CD4-positive, alpha-beta T cell (primary cell): ENCODE data around the gene ADA. TPM values are rescaled to one million over a fixed set of nuclear protein-coding genes. Genes with fewer than 3 reads are reported as not detected.

Experiments
- ATAC-seq: fragments of 200-7000 bp; cut with Tn5 transposase; one replicate; pipeline ENCODE4 v1.10.0; 2022; ENCODE audit warnings: mild to moderate bottlenecking; ENCODE audit not compliant: poor library complexity
- CTCF ChIA-PET: fragments of 350-600 bp; sonication (Branson Sonifier 250); formaldehyde crosslinking; loops from one replicate; lab custom pipeline; 2021; ENCODE audit warnings: antibody characterized with exemption, inconsistent platforms; lab: Charles Lee
- POLR2A ChIA-PET: fragments of 350-600 bp; sonication (Branson Sonifier 250); formaldehyde crosslinking; loops from one replicate; lab custom pipeline; 2021; ENCODE audit warnings: antibody characterized with exemption, inconsistent platforms; lab: Charles Lee
- DNase-seq, 14 experiments: peaks; one replicate each; pipeline ENCODE4 v3.0.0-alpha.2; 2013 to 2020; ENCODE audit warnings: mixed read lengths in 2 of 14
- H3K27ac ChIP-seq, 2 donors: one replicate each; pipeline versions ENCODE4 v1.5.1 to v1.7.0; 2013; ENCODE audit warnings: low read length in 2 of 2, low read depth in 1 of 2, mild to moderate bottlenecking in 1 of 2
- H3K27me3 ChIP-seq, 2 experiments: 1 replicate in 1 of 2; 2 replicates in 1 of 2; pipeline versions ENCODE4 v1.6.1 to v1.7.0; 2013; ENCODE audit warnings: low read length in 2 of 2, control low read depth in 1 of 2, mild to moderate bottlenecking in 1 of 2, moderate library complexity in 1 of 2; ENCODE audit not compliant: insufficient read depth in 2 of 2, control insufficient read depth in 1 of 2
- H3K36me3 ChIP-seq: one replicate; pipeline ENCODE4 v1.6.1; 2013; ENCODE audit warnings: low read length, control low read depth; ENCODE audit not compliant: insufficient read depth
- H3K4me1 ChIP-seq: one replicate; pipeline ENCODE4 v1.6.1; 2013; ENCODE audit warnings: low read length, control low read depth; ENCODE audit not compliant: insufficient read depth
- H3K4me3 ChIP-seq: one replicate; pipeline ENCODE4 v1.5.1; 2013; ENCODE audit warnings: mild to moderate bottlenecking, low read length, moderate library complexity
- H3K9me3 ChIP-seq, 2 experiments: 1 replicate in 1 of 2; 2 replicates in 1 of 2; pipeline versions ENCODE4 v1.6.1 to v1.7.0; 2013; ENCODE audit warnings: low read length in 2 of 2, mild to moderate bottlenecking in 2 of 2, control low read depth in 1 of 2, moderate library complexity in 1 of 2; ENCODE audit not compliant: control insufficient read depth in 1 of 2, insufficient read depth in 1 of 2
- H3K27ac Mint-ChIP-seq: one replicate; pipeline ENCODE4 v1.8.0; 2020; ENCODE audit warnings: mixed read lengths
- H3K27me3 Mint-ChIP-seq: one replicate; pipeline ENCODE4 v1.8.0; 2021; ENCODE audit warnings: mixed read lengths
- H3K36me3 Mint-ChIP-seq: one replicate; pipeline ENCODE4 v1.8.0; 2021; ENCODE audit warnings: low read depth, mixed read lengths
- H3K4me1 Mint-ChIP-seq: one replicate; pipeline ENCODE4 v1.8.0; 2021; ENCODE audit warnings: low read depth, mixed read lengths
- H3K4me3 Mint-ChIP-seq: one replicate; pipeline ENCODE4 v1.8.0; 2020; ENCODE audit warnings: mild to moderate bottlenecking, mixed read lengths
- H3K9me3 Mint-ChIP-seq: one replicate; pipeline ENCODE4 v1.8.0; 2020; ENCODE audit warnings: mixed read lengths
- CTCF ChIP-seq: fragments of 200-600 bp; IDR thresholded peaks from one replicate; pipeline ENCODE4 v1.8.0; 2022; ENCODE audit warnings: antibody characterized with exemption, mild to moderate bottlenecking
- intact Hi-C, 2 experiments: fragments of 100-400 bp; cut with DNase I in 1 of 2; cut with micrococcal nuclease in 1 of 2; formaldehyde crosslinking; loops; one replicate each; pipeline versions ENCODE4 v1.15.1 to v1.9.0; 2023 to 2025; cut with DNase I, micrococcal nuclease
- total RNA-seq, 174 experiments: library from RNA in 2 of 174; stranded (reverse) in 2 of 174; gene quantifications; one replicate each; pipeline ENCODE4 v1.2.3 and lab custom pipeline; 2021 to 2026

ADA gene
- total RNA-seq, 2 experiments from 2014 or later, result 31.7 to 32.8 TPM

DNA sequence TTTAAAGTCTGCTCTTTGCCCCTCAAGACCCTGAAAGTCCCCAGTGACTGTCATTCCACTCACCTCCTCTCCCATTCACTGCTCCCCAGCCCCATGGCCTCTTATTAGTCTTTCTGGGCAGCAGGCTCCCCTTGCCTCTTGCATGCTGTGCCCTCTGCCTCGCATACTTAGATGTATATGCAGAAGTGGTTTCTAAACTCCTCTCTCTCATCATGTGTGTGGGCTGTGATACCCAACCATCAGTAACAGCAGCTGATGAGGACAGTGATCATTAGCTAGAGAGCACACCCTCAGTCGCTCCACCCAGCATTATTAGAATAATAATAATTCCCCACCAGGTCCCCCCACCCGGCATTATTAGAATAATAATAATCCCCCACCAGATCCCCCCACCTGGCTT is 54.6 kb downstream of the ADA start:
- intact Hi-C loops, result no loop called here
- no peak for TF ChIP-seq CTCF
- Mint-ChIP-seq H3K4me3 (no peak overlapping the region), H3K4me1 (peaks cover 23% of the 10 kb centered on the region), H3K36me3 (no peaks in the 10 kb centered on the region), H3K9me3 (no peaks in the 10 kb centered on the region), H3K27ac (no peak overlapping the region), H3K27me3 (no peaks in the 10 kb centered on the region)
- peaks cover 19% of the 10 kb centered on the region for H3K4me1 ChIP-seq
- DNase-seq, result no peak
- ChIA-PET POLR2A (interaction anchor here (0.6 kb wide), 1 partner anchor 204 kb away, joined by 3 read pairs; no protein-coding TSS in a partner anchor), CTCF (no interaction called here)
- no peaks in the 10 kb centered on the region for H3K27me3 ChIP-seq
- no peak overlapping the region for H3K27ac ChIP-seq
- H3K36me3 ChIP-seq, result no peaks in the 10 kb centered on the region
- H3K4me3 ChIP-seq, result no peak overlapping the region
- H3K9me3 ChIP-seq, result no peaks in the 10 kb centered on the region
- no peak for ATAC-seq

DNA sequence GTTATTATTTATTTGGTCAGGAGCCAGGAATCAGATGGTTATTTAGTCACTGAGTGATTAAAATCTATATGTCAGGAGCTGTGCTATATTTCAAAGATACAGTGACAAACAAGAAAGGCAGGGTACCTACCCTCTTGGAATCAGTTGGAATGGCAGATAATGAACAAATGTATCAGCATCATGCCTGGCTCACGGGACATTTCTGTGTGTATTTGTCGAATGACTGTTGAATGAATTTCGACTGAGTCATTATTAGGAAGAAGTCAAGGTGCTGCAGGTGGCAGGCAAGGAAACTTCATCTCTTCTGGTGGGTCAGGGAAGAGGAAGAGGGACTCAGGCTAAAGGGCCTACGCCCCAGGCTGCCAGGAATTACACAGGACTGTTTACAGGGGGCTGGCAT is 55.5 kb downstream of the ADA start:
- H3K4me1 ChIP-seq, result peaks cover 14% of the 10 kb centered on the region
- H3K36me3 Mint-ChIP-seq, result no peaks in the 10 kb centered on the region
- no peaks in the 10 kb centered on the region for H3K36me3 ChIP-seq
- intact Hi-C loops, result no loop called here
- H3K4me3 Mint-ChIP-seq, result no peak overlapping the region
- H3K9me3 ChIP-seq, result no peaks in the 10 kb centered on the region
- H3K27me3 Mint-ChIP-seq, result no peaks in the 10 kb centered on the region
- no peak overlapping the region for H3K27ac ChIP-seq
- CTCF ChIA-PET, result no interaction called here
- POLR2A ChIA-PET, result no interaction called here
- no peak overlapping the region for H3K27ac Mint-ChIP-seq
- TF ChIP-seq CTCF, result no peak
- H3K4me3 ChIP-seq, result no peak overlapping the region
- ATAC-seq, result no peak
- DNase-seq, result no peak
- peaks cover 19% of the 10 kb centered on the region for H3K4me1 Mint-ChIP-seq
- H3K9me3 Mint-ChIP-seq, result no peaks in the 10 kb centered on the region
- H3K27me3 ChIP-seq, result no peaks in the 10 kb centered on the region

DNA sequence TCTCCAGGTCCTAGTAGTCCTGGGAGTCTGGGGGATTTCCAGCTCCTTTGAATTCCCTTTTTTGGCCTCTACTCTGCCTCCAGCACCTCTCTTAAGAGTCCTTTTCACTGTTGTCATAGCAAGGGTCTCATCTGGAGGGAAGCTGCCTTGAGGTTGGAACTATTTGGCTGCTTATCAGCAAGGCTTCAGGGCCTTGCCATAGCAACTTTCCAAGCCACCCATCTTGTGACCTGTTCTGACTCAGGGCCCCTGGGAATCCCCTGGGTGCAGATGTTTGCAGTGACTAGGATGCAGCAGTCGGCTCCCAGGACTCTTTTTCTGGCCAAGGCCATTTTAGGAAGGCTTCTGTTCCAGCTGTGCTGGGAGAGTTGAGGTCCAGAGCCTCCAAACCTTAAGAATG is 56.8 kb downstream of the ADA start:
- DNase-seq (peak in 1 of 14 experiments; percentile 47), ATAC-seq (no peak)
- H3K36me3 ChIP-seq, result no peaks in the 10 kb centered on the region
- Mint-ChIP-seq H3K9me3 (no peaks in the 10 kb centered on the region), H3K27me3 (no peaks in the 10 kb centered on the region), H3K4me3 (no peak overlapping the region), H3K27ac (no peak overlapping the region), H3K36me3 (no peaks in the 10 kb centered on the region), H3K4me1 (peaks cover 14% of the 10 kb centered on the region)
- H3K27me3 ChIP-seq, result no peaks in the 10 kb centered on the region
- H3K9me3 ChIP-seq, result no peaks in the 10 kb centered on the region
- CTCF ChIA-PET, result no interaction called here
- no peak for TF ChIP-seq CTCF
- intact Hi-C loops, result no loop called here
- POLR2A ChIA-PET, result no interaction called here
- peaks cover 13% of the 10 kb centered on the region for H3K4me1 ChIP-seq
- no peak overlapping the region for H3K4me3 ChIP-seq
- H3K27ac ChIP-seq, result no peak overlapping the region
